Cardiac muscle cell (in vitro differentiated cells and primary cell): ENCODE results near the gene CUX1. TPM values are rescaled to one million over a fixed set of nuclear protein-coding genes. Genes with fewer than 3 reads are reported as not detected.

Experiments
- DNase-seq, 2 donors: peaks; one replicate each; pipeline versions ENCODE4 v3.0.0 to v3.0.0-alpha.2; 2010 to 2017; ENCODE audit warnings: low read depth in 1 of 2, low spot score in 1 of 2
- H3K27ac ChIP-seq: fragments of 200-600 bp; sonication (generic); 2 replicates; pipeline ENCODE4 v1.5.1; 2016
- H3K27me3 ChIP-seq: fragments of 200-600 bp; sonication (generic); 2 replicates; pipeline ENCODE4 v1.6.0; 2016; ENCODE audit warnings: control low read depth
- H3K36me3 ChIP-seq: fragments of 200-600 bp; sonication (generic); 2 replicates; pipeline ENCODE4 v1.5.1; 2016; ENCODE audit warnings: control low read depth
- H3K4me1 ChIP-seq: fragments of 200-600 bp; sonication (generic); 2 replicates; pipeline ENCODE4 v1.8.1; 2017; ENCODE audit warnings: low read depth, mild to moderate bottlenecking, mixed run types
- H3K4me3 ChIP-seq: fragments of 200-600 bp; sonication (generic); 2 replicates; pipeline ENCODE4 v1.5.1; 2016; ENCODE audit warnings: mild to moderate bottlenecking
- H3K9me3 ChIP-seq: fragments of 200-600 bp; sonication (generic); 2 replicates; pipeline ENCODE4 v1.5.1; 2017; ENCODE audit warnings: low read depth, mild to moderate bottlenecking, control low read depth
- polyA plus RNA-seq: library from polyadenylated mRNA; unstranded; fragments of >200 nt; fragmentation: Nextera tagmentation; extraction: Ambion mirVana; gene quantifications from 2 replicates; pipeline ENCODE4 v1.2.1, GENCODE V29; 2016
- total RNA-seq: library from RNA; depleted of rRNA; stranded (reverse); fragments of >200 nt; gene quantifications from 2 replicates; pipeline ENCODE4 v1.2.3, GENCODE V29; 2016
- TF ChIP-seq, protein P1 (sequence below): IDR thresholded peaks from 2 replicates; pipeline ENCODE4 v1.5.1; 2012; ENCODE audit warnings: low read depth, mild to moderate bottlenecking, low read length

Gene CUX1
- total and polyA plus RNA-seq, 2 experiments from 2014 or later: 67.7 to 85.3 TPM

DNA sequence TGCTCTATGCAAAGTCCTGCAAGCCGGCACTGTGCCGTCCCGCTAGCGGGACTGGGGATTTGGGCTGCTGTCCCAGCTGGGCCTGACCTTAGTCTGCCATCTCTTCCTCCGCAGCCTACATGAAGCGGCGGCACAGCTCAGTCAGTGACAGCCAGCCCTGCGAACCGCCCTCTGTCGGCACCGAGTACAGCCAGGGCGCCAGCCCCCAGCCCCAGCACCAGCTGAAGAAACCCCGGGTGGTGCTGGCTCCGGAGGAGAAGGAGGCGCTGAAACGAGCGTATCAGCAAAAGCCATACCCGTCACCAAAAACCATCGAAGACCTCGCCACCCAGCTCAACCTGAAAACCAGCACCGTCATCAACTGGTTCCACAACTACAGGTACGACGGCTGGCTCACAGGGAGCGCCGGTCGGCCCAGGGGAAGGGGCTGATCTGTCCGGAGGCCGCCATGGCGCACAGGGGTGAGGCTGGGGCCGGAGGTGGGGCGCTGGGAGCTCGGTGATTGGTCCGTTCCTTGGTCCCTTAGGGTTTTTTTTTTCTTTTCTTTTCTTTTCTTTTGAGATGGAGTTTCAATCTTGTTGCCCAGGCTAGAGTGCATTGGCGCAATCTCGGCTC, 421.9 kb downstream of the CUX1 start:
- DNase-seq: no peak
- H3K4me1 ChIP-seq: peaks cover 6% of the 10 kb centered on the region
- H3K9me3 ChIP-seq: no peaks in the 10 kb centered on the region
- TF ChIP-seq, protein P1, sequence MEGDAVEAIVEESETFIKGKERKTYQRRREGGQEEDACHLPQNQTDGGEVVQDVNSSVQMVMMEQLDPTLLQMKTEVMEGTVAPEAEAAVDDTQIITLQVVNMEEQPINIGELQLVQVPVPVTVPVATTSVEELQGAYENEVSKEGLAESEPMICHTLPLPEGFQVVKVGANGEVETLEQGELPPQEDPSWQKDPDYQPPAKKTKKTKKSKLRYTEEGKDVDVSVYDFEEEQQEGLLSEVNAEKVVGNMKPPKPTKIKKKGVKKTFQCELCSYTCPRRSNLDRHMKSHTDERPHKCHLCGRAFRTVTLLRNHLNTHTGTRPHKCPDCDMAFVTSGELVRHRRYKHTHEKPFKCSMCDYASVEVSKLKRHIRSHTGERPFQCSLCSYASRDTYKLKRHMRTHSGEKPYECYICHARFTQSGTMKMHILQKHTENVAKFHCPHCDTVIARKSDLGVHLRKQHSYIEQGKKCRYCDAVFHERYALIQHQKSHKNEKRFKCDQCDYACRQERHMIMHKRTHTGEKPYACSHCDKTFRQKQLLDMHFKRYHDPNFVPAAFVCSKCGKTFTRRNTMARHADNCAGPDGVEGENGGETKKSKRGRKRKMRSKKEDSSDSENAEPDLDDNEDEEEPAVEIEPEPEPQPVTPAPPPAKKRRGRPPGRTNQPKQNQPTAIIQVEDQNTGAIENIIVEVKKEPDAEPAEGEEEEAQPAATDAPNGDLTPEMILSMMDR: no peak
- H3K36me3 ChIP-seq: peaks cover 10% of the 10 kb centered on the region
- no peak overlapping the region for H3K4me3 ChIP-seq
- H3K27me3 ChIP-seq: no peaks in the 10 kb centered on the region
- no peak overlapping the region for H3K27ac ChIP-seq

- no peak overlapping the region for H3K4me3 ChIP-seq
- no peak overlapping the region for H3K27ac ChIP-seq
- H3K4me1 ChIP-seq: peaks cover 2% of the 10 kb centered on the region
- no peak for DNase-seq
- no peaks in the 10 kb centered on the region for H3K9me3 ChIP-seq
- TF ChIP-seq, protein P1: no peak
- H3K36me3 ChIP-seq: peaks cover 10% of the 10 kb centered on the region
- H3K27me3 ChIP-seq: no peaks in the 10 kb centered on the region
Measured at GRCh38 chr7:102241431-102241830, 424.0 kb downstream of the CUX1 start.

DNA sequence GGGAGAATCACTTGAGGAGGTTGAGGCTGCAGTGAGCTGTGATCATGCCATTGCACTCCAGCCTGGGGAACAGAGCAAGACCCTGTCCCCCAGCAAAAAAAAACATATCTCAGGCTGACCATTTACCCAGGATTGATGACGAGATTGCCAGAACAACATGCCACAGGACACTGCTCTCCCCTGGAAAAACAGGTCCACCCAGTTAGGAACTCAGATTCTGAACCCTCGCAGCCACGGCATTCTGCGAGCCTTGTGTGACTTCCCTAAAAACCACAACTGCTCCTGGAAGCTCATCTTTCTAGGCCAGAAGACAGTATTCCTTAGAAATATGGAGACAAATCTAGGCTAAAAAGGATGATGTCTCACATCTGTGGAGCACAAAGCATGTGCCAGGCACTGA, 427.2 kb downstream of the CUX1 start:
- DNase-seq: no peak
- Histone ChIP-seq H3K4me1 (no peaks in the 10 kb centered on the region), H3K27ac (no peak overlapping the region), H3K36me3 (peaks cover 14% of the 10 kb centered on the region), H3K9me3 (no peaks in the 10 kb centered on the region), H3K27me3 (no peaks in the 10 kb centered on the region), H3K4me3 (no peak overlapping the region)
- TF ChIP-seq, protein P1: no peak

GRCh38 chr7:102248081-102248455, 430.6 kb downstream of the CUX1 start:
- TF ChIP-seq, protein P1: no peak
- H3K27me3 ChIP-seq: no peaks in the 10 kb centered on the region
- no peaks in the 10 kb centered on the region for H3K4me1 ChIP-seq
- H3K27ac ChIP-seq: no peak overlapping the region
- H3K36me3 ChIP-seq: peaks cover 4% of the 10 kb centered on the region
- H3K4me3 ChIP-seq: no peak overlapping the region
- no peak for DNase-seq
- H3K9me3 ChIP-seq: no peaks in the 10 kb centered on the region

GRCh38 chr7:102248456-102249395, 431.3 kb downstream of the CUX1 start:
- no peaks in the 10 kb centered on the region for H3K4me1 ChIP-seq
- peaks cover 4% of the 10 kb centered on the region for H3K36me3 ChIP-seq
- H3K9me3 ChIP-seq: no peaks in the 10 kb centered on the region
- H3K4me3 ChIP-seq: no peak overlapping the region
- TF ChIP-seq, protein P1: no peak
- DNase-seq: no peak
- H3K27ac ChIP-seq: no peak overlapping the region
- H3K27me3 ChIP-seq: no peaks in the 10 kb centered on the region
